CD4-positive, alpha-beta T cell treated with Interleukin-17A for 4 hours (primary cell): ENCODE results near the gene CTNNA3.

Experiments
- DNase-seq: peaks from one replicate; pipeline ENCODE4 v3.0.0-alpha.2; 2020; ENCODE audit warnings: mixed read lengths

Gene CTNNA3

GRCh38 chr10:66625709-66626590 lies 1070.0 kb downstream of the CTNNA3 start:
- no peak for DNase-seq

DNA sequence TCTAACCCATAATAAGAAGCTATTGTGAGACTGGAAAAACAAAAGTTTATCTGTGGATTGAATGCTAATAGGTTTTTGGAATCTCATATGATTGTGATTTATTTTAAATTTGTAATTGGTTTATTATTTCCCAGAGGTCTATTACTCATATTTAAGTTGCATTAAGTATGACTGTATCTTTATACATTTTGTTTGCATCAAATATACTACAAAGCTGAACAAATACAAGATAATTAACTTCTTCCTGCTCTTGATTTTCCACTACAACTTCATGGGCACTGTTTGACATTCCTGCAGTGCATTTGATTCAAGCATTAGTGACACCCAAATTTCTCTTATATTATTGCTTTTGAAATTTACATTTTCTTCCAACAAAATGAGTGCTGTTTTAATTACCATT lies 1073.9 kb downstream of the CTNNA3 start:
- no peak for DNase-seq

DNA sequence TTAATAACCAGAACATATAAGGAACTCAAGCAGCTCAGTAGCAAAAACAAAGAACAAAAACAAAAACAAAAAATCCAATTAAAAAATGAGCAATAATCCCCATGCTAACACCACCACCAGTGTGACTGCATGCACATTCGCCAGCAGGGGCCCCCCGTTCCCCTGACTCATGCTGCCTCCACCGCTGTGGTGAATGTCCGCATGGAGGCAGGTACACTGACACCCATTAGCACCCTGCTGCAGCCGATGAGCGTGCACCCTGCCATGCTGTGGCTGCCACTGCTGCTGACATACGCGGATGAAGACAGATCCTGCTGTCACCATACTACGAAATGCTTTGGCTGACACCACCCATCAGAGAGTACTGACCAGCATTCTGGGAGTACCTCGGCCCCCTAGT lies 1091.8 kb downstream of the CTNNA3 start:
- no peak for DNase-seq

- no peak for DNase-seq
These were observed 1104.1 kb downstream of the CTNNA3 start for GRCh38 chr10:66591865-66592264.

DNA sequence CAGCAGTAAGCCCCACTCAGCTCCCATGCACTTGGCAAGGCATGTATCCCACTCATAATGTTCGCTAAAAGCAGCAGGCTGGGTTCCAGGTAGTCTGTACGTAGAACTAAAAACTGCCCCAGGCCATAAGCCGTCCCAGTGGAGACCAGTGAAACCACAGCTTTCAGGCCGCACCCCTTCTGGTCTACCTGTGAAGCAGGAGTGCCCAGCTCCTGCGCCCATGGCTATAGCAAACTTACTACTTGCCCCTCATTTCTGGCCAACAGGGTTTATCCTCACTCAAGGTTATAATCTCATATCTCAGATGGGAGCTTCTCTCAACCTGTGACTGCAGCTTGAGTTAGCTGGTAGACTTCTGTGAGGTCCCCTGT lies 1108.3 kb downstream of the CTNNA3 start:
- no peak for DNase-seq

GRCh38 chr10:66586897-66587679 lies 1108.9 kb downstream of the CTNNA3 start:
- DNase-seq, result no peak

GRCh38 chr10:66586073-66586472 lies 1109.9 kb downstream of the CTNNA3 start:
- DNase-seq, result no peak

GRCh38 chr10:66575251-66575855 lies 1120.6 kb downstream of the CTNNA3 start:
- DNase-seq, result no peak

DNA sequence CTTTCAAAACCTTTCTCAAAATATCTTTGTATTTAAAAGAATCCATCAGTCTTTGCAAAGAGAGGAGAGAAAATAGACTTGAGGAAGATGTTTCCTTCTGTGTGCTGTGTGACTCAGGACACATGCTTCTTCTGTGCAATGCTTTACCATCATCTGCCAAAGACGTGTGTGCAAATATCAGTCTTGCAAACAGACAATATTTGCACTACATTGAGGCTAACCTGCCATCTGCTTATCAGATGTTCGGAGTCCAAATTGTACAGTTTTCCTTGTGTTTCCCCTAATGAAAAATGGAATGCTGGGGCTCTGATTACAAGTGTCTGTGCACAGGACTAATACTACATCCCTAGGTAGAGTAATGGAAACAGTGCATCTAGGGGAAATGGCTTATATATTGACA lies 1123.3 kb downstream of the CTNNA3 start:
- DNase-seq, result no peak

GRCh38 chr10:66565999-66566398 lies 1130.0 kb downstream of the CTNNA3 start:
- DNase-seq, result no peak

- DNase-seq, result no peak
These were observed 1131.7 kb downstream of the CTNNA3 start for GRCh38 chr10:66564287-66564686.

GRCh38 chr10:66555061-66555460 lies 1140.9 kb downstream of the CTNNA3 start:
- DNase-seq, result no peak

DNA sequence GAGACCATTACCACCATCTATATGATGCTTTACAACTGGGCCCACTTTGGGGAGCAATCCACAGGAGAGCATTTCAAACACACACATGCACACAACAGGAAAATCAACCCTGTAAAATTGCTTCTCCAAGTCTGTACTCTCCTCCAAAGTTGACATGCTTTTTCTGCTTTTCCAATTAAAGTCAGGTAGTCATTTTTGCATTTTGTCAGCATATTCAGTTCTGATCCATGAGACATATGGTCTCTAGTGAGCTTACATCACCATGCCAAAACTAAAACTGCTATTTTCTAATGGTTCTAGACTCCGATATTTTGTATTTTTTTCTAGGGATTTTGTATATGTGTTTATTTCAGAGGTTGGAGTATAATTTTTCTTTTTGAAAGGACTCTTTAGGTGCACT lies 1143.7 kb downstream of the CTNNA3 start:
- no peak for DNase-seq

DNA sequence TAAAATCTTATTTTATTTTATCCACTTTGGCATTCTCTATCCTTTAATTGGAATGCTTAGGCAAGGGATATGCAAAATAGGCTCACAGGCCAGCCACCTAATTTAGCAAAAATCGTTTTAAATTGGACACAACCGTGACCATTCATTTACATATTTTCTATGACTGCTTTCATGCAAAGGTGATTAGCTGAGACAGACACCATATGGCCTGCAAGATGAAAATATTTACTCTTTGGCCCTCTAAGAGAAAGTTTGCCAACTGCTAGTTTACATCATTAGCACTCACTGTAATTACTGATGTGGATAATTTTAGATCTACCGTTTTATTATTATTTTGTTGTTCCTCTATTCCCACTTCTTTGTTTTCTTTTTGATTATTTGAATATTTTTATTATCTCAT lies 1145.6 kb downstream of the CTNNA3 start:
- no peak for DNase-seq

GRCh38 chr10:66538908-66539307 lies 1157.1 kb downstream of the CTNNA3 start:
- no peak for DNase-seq

- no peak for DNase-seq
These were observed 1157.6 kb downstream of the CTNNA3 start for GRCh38 chr10:66538371-66538770.

DNA sequence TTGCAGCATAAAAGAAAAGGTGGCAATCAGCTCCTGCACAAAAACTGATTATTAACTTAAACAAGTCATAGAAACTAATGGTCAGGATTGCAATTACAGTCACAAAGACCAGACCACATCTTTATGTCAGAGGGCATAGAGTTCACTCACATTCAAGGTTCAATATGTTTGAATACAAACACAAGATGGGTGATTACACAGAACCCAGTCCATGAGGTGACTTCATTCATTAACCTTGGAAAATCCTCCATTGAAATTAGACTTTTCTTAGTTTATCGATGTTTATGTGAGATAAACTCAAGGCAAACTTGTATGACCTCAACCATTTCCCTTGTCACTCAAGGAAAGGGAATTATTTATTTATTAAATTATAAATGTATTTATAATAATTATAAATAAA lies 1158.8 kb downstream of the CTNNA3 start:
- no peak for DNase-seq

- DNase-seq, result no peak
These were observed 1160.6 kb downstream of the CTNNA3 start for GRCh38 chr10:66535439-66535838.

DNA sequence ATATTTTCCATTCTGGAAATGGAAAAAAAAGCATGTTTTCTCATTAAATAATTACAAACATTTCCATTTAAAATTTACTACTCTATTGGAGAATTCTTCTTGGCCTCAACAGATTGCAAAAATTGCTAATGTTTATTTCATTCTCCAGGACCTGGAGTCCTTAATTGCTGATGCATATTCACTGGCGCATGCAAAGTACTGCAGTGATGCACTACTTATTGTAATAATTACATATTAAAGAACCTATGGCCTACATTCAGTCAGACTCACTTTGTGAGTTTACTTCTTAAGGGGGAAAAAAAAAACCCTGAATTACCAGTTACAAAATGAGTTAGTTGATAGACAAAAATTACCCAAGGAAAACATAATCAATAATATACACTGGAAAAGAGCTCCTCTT lies 1161.1 kb downstream of the CTNNA3 start:
- DNase-seq, result no peak

- no peak for DNase-seq
These were observed 1174.5 kb downstream of the CTNNA3 start for GRCh38 chr10:66521506-66521905.

DNA sequence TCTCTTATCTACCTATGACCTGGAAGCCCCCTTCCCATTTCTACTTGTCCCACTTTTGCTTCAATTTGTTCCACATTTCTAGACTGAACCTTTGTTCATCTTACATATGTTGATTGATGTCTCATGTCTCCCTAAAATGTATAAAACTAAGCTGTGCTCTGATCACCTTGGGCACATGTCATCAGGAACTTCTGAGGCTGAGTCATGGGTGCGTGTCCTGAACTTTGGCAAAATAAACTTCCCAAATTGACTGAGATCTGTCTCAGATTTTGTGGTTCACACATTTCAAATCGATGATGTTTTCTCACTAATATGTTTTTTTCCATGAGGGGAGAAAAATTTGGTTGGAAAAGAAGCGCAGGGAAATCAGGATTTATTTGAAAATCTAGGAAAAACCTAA lies 1176.4 kb downstream of the CTNNA3 start:
- DNase-seq, result no peak

GRCh38 chr10:66514666-66515065 lies 1181.3 kb downstream of the CTNNA3 start:
- DNase-seq, result no peak

DNA sequence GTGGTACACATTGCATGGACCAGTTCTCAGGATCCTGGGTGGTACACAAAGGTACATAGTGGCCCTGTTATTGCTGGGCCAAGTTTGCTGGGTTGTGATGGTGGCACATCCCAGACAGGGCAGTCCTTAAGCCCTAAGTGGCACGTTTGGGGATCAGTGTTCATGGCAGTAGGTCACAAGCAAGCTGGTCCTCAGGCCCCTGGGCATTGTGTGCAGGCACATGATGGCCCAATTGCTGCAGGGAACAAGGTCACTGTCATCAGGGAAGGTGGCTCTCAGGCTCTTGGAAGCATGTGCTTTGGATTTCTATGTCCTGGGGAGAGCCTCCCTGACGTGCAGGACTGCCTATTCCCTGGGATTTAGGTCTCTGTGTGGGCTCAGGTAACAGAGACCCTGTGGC lies 1182.5 kb downstream of the CTNNA3 start:
- no peak for DNase-seq
